GM12878 (cell line): ENCODE data around the gene GALNT17. TPM values are rescaled to one million over a fixed set of nuclear protein-coding genes. Genes with fewer than 3 reads are reported as not detected.

Source experiments
- ATAC-seq: fragments of 200-7000 bp; cut with Tn5 transposase; 3 replicates; pipeline ENCODE4 v1.9.1; 2020; ENCODE audit warnings: mild to moderate bottlenecking, moderate library complexity
- BruUV-seq: library from RNA; stranded (reverse); fragments of 400-500 nt; replicated peaks from 2 replicates; lab custom pipeline; 2021; lab: Mats Ljungman, UMichigan
- CTCF ChIA-PET: fragments of 300-600 bp; sonication (Branson Sonifier 250); formaldehyde crosslinking; extraction: SDS; loops from one replicate; lab custom pipeline; 2021; ENCODE audit warnings: inconsistent platforms; lab: Yijun Ruan, JAX
- POLR2A ChIA-PET: fragments of 350-600 bp; formaldehyde crosslinking; extraction: SDS; loops from one replicate; lab custom pipeline; 2021; ENCODE audit warnings: inconsistent platforms; lab: Charles Lee
- RAD21 ChIA-PET: fragments of 300-600 bp; sonication (Branson Sonifier 250); formaldehyde crosslinking; loops from one replicate; lab custom pipeline; 2023; ENCODE audit warnings: antibody characterized with exemption; ENCODE audit not compliant: unreplicated experiment; lab: Charles Lee
- SMC1A ChIA-PET: fragments of 300-600 bp; sonication (Branson Sonifier 250); formaldehyde crosslinking; loops from one replicate; lab custom pipeline; 2023; ENCODE audit not compliant: unreplicated experiment, uncharacterized antibody; lab: Charles Lee
- DNase-seq: peaks from one replicate; pipeline ENCODE4 v3.0.0-alpha.2; 2011; ENCODE audit warnings: low read depth, low spot score
- FAIRE-seq: peaks from 3 replicates; lab custom pipeline; 2011; peaks lifted over from hg19 to GRCh38; lab: Jason Lieb, UNC
- H2AFZ ChIP-seq: 2 replicates; pipeline ENCODE4 v1.6.0; 2011; ENCODE audit warnings: low read depth, low read length, control low read depth; ENCODE audit not compliant: control insufficient read depth
- H3K27ac ChIP-seq: 2 replicates; pipeline ENCODE4 v1.5.1; 2011; ENCODE audit warnings: control low read depth; ENCODE audit not compliant: control insufficient read depth, insufficient read depth
- H3K27me3 ChIP-seq, 2 experiments: replicated peaks in 1 of 2; 2 replicates each; pipeline versions ENCODE4 v1.6.0 to v1.6.1; 2011; ENCODE audit warnings: low read length in 1 of 2; ENCODE audit not compliant: control insufficient read depth in 2 of 2, insufficient read depth in 2 of 2
- H3K36me3 ChIP-seq, 2 experiments: 2 replicates each; pipeline ENCODE4 v1.5.1; 2011; ENCODE audit warnings: low read length in 1 of 2; ENCODE audit not compliant: control insufficient read depth in 2 of 2, insufficient read depth in 2 of 2
- H3K4me1 ChIP-seq: 2 replicates; pipeline ENCODE4 v1.6.1; 2011; ENCODE audit warnings: mild to moderate bottlenecking, low read length, moderate library complexity, mixed read lengths; ENCODE audit not compliant: control insufficient read depth, insufficient read depth
- H3K4me2 ChIP-seq: 2 replicates; pipeline ENCODE4 v1.6.0; 2011; ENCODE audit warnings: control low read depth; ENCODE audit not compliant: control insufficient read depth, insufficient read depth
- H3K4me3 ChIP-seq: fragments of 200-600 bp; sonication (generic); 2 replicates; pipeline ENCODE4 v1.5.1; 2016
- H3K79me2 ChIP-seq: 2 replicates; pipeline ENCODE4 v1.6.0; 2011; ENCODE audit warnings: low read length; ENCODE audit not compliant: control insufficient read depth, insufficient read depth
- H3K9ac ChIP-seq: 2 replicates; pipeline ENCODE4 v1.8.0; 2011; ENCODE audit warnings: low read length, control low read depth, mixed read lengths; ENCODE audit not compliant: control insufficient read depth, insufficient read depth
- H3K9me3 ChIP-seq: replicated peaks from 3 replicates; pipeline ENCODE4 v1.5.1; 2011; ENCODE audit warnings: mild to moderate bottlenecking, low read length; ENCODE audit not compliant: control insufficient read depth, insufficient read depth
- H4K20me1 ChIP-seq: 2 replicates; pipeline ENCODE4 v1.6.0; 2011; ENCODE audit not compliant: control insufficient read depth, insufficient read depth
- BACH1 ChIP-seq: fragments of 450-650 bp; IDR thresholded peaks from 2 replicates; pipeline ENCODE4 v1.6.1; 2017; ENCODE audit warnings: mild to moderate bottlenecking, borderline replicate concordance
- CHD2 ChIP-seq: IDR thresholded peaks from 2 replicates; pipeline ENCODE4 v1.6.1; 2011; ENCODE audit warnings: low read depth, low read length, improper control_type of control experiment, borderline replicate concordance
- GATAD2B ChIP-seq: fragments of 450-650 bp; conservative IDR thresholded peaks from 2 replicates; pipeline ENCODE4 v1.6.1; 2017; ENCODE audit warnings: low read depth, mild to moderate bottlenecking, moderate library complexity
- LARP7 ChIP-seq: fragments of 450-650 bp; IDR thresholded peaks from 2 replicates; pipeline ENCODE4 v1.6.1; 2017; ENCODE audit warnings: mild to moderate bottlenecking
- MEF2A ChIP-seq: IDR thresholded peaks from 2 replicates; pipeline ENCODE4 v1.6.1; 2011; ENCODE audit warnings: low read depth, mild to moderate bottlenecking, low read length, moderate library complexity; ENCODE audit not compliant: insufficient read depth
- MTA2 ChIP-seq: fragments of 450-650 bp; IDR thresholded peaks from 2 replicates; pipeline ENCODE4 v1.6.1; 2016; ENCODE audit warnings: low read depth, mild to moderate bottlenecking, moderate library complexity
- NFYB ChIP-seq: IDR thresholded peaks from 2 replicates; pipeline ENCODE4 v1.6.1; 2011; ENCODE audit warnings: low read depth, mild to moderate bottlenecking, low read length, improper control_type of control experiment, moderate library complexity; ENCODE audit not compliant: insufficient read depth
- POLR2A ChIP-seq: IDR thresholded peaks from 2 replicates; pipeline ENCODE4 v1.6.1; 2011; ENCODE audit warnings: low read depth, mild to moderate bottlenecking, low read length
- SMAD5 ChIP-seq: IDR thresholded peaks from 2 replicates; pipeline ENCODE4 v1.6.1; 2016; ENCODE audit warnings: antibody characterized with exemption, low read depth
- TCF7 ChIP-seq: IDR thresholded peaks from 2 replicates; pipeline ENCODE4 v1.6.1; 2014; ENCODE audit warnings: antibody characterized with exemption, borderline replicate concordance
- ZBED1 ChIP-seq: IDR thresholded peaks from 2 replicates; pipeline ENCODE4 v1.6.1; 2016; ENCODE audit warnings: borderline replicate concordance
- WGBS: methylation state at CpG from one replicate; pipeline ENCODE4 v1.1.6; 2016; ENCODE audit warnings: low lambda C conversion rate; ENCODE audit not compliant: insufficient replicate concordance, insufficient coverage; ENCODE audit errors: missing lambda C conversion rate; 5-methylcytosine and 5-hydroxymethylcytosine counted together
- in situ Hi-C: fragments of 300-500 bp; cut with MboI; formaldehyde crosslinking; loops from 9 replicates; pipeline ENCODE4 v1.14.3; 2018; ENCODE audit warnings: mixed read lengths
- intact Hi-C: fragments of 100-400 bp; cut with micrococcal nuclease; formaldehyde crosslinking; loops from one replicate; pipeline ENCODE4 v1.14.2; 2022; ENCODE audit not compliant: unreplicated experiment
- polyA plus RNA-seq, 11 experiments: library from polyadenylated mRNA; depleted of rRNA in 4 of 11; unstranded in 6 of 11; stranded (reverse) in 5 of 11; fragments of >200 nt; fragmentation: Nextera tagmentation in 4 of 11; fragmentation: Illumina TruSeq in 1 of 11; extraction: Ambion mirVana in 4 of 11; extraction: Trizol in 1 of 11; gene quantifications; 1 replicate in 1 of 11; 2 replicates in 10 of 11; pipeline versions ENCODE4 v1.2.1 to v1.2.3, GENCODE V29; 2011 to 2016; ENCODE audit warnings: inconsistent platforms in 2 of 11, missing spikeins in 2 of 11, low read depth in 1 of 11
- total RNA-seq, 4 experiments: library from RNA; depleted of rRNA in 3 of 4; stranded (reverse); fragments of >200 nt in 3 of 4; fragmentation: Illumina TruSeq in 1 of 4; extraction: Trizol in 1 of 4; gene quantifications; 2 replicates each; pipeline versions ENCODE4 v1.2.1 to v1.2.3, GENCODE V29; 2013 to 2021
- TF ChIP-seq, protein P1 (sequence below): IDR thresholded peaks from 2 replicates; pipeline ENCODE4 v1.6.1; 2012; ENCODE audit warnings: mild to moderate bottlenecking, low read depth, low read length
- TF ChIP-seq, protein P2 (sequence below): fragments of 450-650 bp; IDR thresholded peaks from 2 replicates; pipeline ENCODE4 v1.6.1; 2018; ENCODE audit warnings: borderline replicate concordance, mild to moderate bottlenecking; ENCODE audit not compliant: partially characterized antibody

Gene GALNT17
- total and polyA plus RNA-seq, 10 of the 15 experiments (the other 5 are each of a cell fraction or from before 2014, with no cell fraction given), result 0.12 to 0.15 TPM; not detected in 8

DNA sequence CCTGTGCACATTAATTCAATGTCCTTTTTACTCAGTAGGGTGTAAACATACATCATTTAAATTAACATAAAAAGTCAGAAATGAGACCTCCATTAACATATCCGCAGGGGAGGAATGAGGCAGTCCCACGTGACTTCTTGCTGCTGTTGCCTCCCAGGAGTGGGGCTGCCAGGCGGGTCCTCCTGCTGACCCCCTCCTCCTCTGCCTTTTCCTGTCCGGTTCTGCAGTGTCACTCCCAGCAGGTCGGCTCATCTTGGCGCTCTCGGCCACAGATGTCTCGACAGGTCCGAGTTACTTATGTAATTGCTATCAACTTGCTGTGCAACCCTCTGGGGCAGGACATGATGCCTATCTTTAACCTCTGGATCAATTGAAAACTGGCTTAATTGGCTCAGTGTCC, 329.6 kb downstream of the GALNT17 start:
- ATAC-seq, result no peak
- DNase-seq, result no peak
- intact Hi-C loops, result no loop called here
- no peak overlapping the region for H3K4me2 ChIP-seq
- H3K9ac ChIP-seq, result no peak overlapping the region
- H3K27me3 ChIP-seq, result no peaks in the 10 kb centered on the region
- POLR2A ChIA-PET, result no interaction called here
- no peaks in the 10 kb centered on the region for H3K79me2 ChIP-seq
- TF ChIP-seq SMAD5, result no peak
- TF ChIP-seq, protein P1, sequence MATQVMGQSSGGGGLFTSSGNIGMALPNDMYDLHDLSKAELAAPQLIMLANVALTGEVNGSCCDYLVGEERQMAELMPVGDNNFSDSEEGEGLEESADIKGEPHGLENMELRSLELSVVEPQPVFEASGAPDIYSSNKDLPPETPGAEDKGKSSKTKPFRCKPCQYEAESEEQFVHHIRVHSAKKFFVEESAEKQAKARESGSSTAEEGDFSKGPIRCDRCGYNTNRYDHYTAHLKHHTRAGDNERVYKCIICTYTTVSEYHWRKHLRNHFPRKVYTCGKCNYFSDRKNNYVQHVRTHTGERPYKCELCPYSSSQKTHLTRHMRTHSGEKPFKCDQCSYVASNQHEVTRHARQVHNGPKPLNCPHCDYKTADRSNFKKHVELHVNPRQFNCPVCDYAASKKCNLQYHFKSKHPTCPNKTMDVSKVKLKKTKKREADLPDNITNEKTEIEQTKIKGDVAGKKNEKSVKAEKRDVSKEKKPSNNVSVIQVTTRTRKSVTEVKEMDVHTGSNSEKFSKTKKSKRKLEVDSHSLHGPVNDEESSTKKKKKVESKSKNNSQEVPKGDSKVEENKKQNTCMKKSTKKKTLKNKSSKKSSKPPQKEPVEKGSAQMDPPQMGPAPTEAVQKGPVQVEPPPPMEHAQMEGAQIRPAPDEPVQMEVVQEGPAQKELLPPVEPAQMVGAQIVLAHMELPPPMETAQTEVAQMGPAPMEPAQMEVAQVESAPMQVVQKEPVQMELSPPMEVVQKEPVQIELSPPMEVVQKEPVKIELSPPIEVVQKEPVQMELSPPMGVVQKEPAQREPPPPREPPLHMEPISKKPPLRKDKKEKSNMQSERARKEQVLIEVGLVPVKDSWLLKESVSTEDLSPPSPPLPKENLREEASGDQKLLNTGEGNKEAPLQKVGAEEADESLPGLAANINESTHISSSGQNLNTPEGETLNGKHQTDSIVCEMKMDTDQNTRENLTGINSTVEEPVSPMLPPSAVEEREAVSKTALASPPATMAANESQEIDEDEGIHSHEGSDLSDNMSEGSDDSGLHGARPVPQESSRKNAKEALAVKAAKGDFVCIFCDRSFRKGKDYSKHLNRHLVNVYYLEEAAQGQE, result no peak
- TF ChIP-seq CHD2, result no peak
- TF ChIP-seq LARP7, result no peak
- TF ChIP-seq, protein P2, sequence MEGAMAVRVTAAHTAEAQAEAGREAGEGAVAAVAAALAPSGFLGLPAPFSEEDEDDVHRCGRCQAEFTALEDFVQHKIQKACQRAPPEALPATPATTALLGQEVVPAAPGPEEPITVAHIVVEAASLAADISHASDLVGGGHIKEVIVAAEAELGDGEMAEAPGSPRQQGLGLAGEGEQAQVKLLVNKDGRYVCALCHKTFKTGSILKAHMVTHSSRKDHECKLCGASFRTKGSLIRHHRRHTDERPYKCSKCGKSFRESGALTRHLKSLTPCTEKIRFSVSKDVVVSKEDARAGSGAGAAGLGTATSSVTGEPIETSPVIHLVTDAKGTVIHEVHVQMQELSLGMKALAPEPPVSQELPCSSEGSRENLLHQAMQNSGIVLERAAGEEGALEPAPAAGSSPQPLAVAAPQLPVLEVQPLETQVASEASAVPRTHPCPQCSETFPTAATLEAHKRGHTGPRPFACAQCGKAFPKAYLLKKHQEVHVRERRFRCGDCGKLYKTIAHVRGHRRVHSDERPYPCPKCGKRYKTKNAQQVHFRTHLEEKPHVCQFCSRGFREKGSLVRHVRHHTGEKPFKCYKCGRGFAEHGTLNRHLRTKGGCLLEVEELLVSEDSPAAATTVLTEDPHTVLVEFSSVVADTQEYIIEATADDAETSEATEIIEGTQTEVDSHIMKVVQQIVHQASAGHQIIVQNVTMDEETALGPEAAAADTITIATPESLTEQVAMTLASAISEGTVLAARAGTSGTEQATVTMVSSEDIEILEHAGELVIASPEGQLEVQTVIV, result no peak
- no peak for TF ChIP-seq GATAD2B
- TF ChIP-seq TCF7, result no peak
- no peak for TF ChIP-seq MEF2A
- TF ChIP-seq ZBED1, result no peak
- no peak for TF ChIP-seq POLR2A
- TF ChIP-seq BACH1, result no peak
- TF ChIP-seq MTA2, result no peak
- no peak for TF ChIP-seq NFYB
- in situ Hi-C loops, result no loop called here
- no peak overlapping the region for H3K27ac ChIP-seq
- no peak overlapping the region for H3K4me3 ChIP-seq
- WGBS, result 7% methylated on average over 9 of the region's 9 CpGs
- RAD21 ChIA-PET, result no interaction called here
- no peaks in the 10 kb centered on the region for H3K36me3 ChIP-seq
- SMC1A ChIA-PET, result no interaction called here
- H2AFZ ChIP-seq, result no peak overlapping the region
- no peak for FAIRE-seq
- H4K20me1 ChIP-seq, result no peaks in the 10 kb centered on the region
- H3K9me3 ChIP-seq, result no peaks in the 10 kb centered on the region
- H3K4me1 ChIP-seq, result no peaks in the 10 kb centered on the region
- CTCF ChIA-PET, result no interaction called here
- no TSS peak for BruUV-seq
